Activated T-cell treated with anti-CD3 and anti-CD28 coated beads for 24 hours (primary cell): ENCODE measurements around the gene FAM120C.

Experiments
- DNase-seq: peaks from one replicate; pipeline ENCODE4 v3.0.0-alpha.2; 2020; ENCODE audit warnings: low read depth

Gene FAM120C

GRCh38 chrX:54182864-54183613 is at the start of gene FAM120C:
FAM120C (minus strand) TSS chrX:54183254; CDS start chrX:54183198, 56 bp downstream.
- peak; percentile 59 for DNase-seq

- DNase-seq = no peak
Measured at GRCh38 chrX:54230435-54231148, 47.5 kb upstream of the FAM120C start.

GRCh38 chrX:54223581-54223980 is 40.5 kb upstream of the FAM120C start:
- no peak for DNase-seq

GRCh38 chrX:54213603-54214002 is 30.5 kb upstream of the FAM120C start:
- no peak for DNase-seq

GRCh38 chrX:54208531-54208930 is 25.5 kb upstream of the FAM120C start:
- no peak for DNase-seq

GRCh38 chrX:54198262-54198661 is 15.2 kb upstream of the FAM120C start:
- DNase-seq = no peak

- no peak for DNase-seq
Measured at GRCh38 chrX:54194982-54195588, 12.0 kb upstream of the FAM120C start.

- no peak for DNase-seq
Measured at GRCh38 chrX:54193085-54193821, 10.2 kb upstream of the FAM120C start.

- DNase-seq = no peak
Measured at GRCh38 chrX:54184474-54184873, 1.4 kb upstream of the FAM120C start.

GRCh38 chrX:54182194-54182863 is 725 bp downstream of the FAM120C start:
- DNase-seq = peak; percentile 46

- DNase-seq = no peak
Measured at GRCh38 chrX:54181202-54181953, 1.7 kb downstream of the FAM120C start.

- no peak for DNase-seq
Measured at GRCh38 chrX:54180403-54180802, 2.7 kb downstream of the FAM120C start.

GRCh38 chrX:54178100-54178940 is 4.7 kb downstream of the FAM120C start:
- DNase-seq = no peak

GRCh38 chrX:54177306-54177705 is 5.7 kb downstream of the FAM120C start:
- DNase-seq = no peak

- no peak for DNase-seq
Measured at GRCh38 chrX:54173791-54174190, 9.3 kb downstream of the FAM120C start.

- no peak for DNase-seq
Measured at GRCh38 chrX:54172455-54172854, 10.6 kb downstream of the FAM120C start.

- DNase-seq = no peak
Measured at GRCh38 chrX:54171527-54172250, 11.4 kb downstream of the FAM120C start.

- DNase-seq = no peak
Measured at GRCh38 chrX:54171091-54171490, 12.0 kb downstream of the FAM120C start.

GRCh38 chrX:54166915-54167314 is 16.1 kb downstream of the FAM120C start:
- no peak for DNase-seq
